ENCODE measurements around the gene LIFR.

The LIFR gene

DNA sequence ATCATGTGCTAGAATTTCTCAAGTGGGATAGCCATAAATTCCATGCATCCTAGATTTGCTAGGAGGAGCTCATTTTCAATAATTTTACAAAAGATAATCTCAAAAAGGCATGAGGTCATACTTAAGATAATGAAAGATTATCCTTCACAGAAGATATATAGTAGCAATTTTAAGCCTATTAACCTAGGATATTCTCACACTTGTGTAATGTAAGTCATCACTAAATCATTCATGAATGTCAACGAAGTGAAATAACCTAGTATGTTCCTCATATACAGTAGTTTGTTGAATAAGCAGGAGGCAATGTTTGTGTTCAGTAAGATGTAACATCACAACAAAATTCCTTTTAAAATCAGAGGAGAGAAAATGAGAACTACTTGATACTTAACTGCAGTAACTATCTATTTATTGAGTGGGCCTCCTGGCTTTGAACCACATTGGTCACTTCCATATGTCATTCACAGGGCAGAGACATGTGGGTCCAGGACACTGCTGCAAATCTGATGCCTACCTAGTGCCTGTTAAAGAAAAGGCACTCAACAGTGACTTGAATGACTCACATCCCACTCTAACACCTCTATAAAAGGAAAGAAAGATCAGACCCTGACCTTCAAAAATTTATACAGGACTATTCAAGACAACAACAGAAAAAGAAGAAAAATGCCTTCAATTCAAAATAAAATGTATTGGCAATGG lies 8.2 kb downstream of the LIFR start:
- no peak for DNase-seq (ENCODE audit: low read depth)

DNA sequence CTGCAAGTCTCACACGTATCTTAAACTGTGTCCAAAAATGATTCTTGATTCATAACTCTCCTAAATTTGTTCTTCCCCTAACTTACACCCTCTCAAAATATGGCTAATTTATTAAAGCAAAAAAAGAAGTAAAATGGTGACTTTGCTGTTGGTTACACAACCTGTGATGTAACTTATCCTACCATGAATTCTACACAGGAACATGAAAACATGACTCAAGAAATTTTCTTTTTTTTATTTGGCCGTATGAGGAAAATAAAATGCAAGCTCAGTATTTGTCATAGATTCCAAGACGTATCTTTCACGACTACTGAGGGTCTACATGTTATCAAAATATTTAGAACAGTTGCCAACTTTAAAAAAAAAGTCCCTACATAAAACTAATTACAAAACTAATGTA lies 9.2 kb downstream of the LIFR start:
- DNase-seq (ENCODE audit: low read depth): no peak

DNA sequence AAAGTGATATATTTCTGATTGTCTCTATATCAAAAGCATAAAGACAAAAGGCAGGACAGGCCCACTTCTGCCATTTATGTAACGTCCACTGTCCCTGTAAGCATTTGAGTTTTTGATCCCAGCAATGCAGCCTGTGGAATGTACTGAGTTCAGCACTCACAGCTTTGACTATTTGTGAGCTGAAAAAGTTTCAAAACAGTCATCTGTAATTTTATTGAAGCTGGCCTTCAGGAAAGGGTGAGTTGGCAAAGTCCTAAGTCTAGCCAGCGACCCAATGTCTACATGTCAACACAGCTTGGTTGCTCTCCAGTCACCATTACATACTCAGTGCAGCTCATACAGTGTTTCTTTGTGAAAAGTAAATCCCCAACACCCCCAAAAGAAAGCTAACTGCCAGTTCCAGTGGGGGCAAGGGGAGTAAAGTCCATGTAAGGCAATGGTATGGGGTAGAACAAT lies 9.7 kb downstream of the LIFR start:
- no peak for DNase-seq (ENCODE audit: low read depth)

DNA sequence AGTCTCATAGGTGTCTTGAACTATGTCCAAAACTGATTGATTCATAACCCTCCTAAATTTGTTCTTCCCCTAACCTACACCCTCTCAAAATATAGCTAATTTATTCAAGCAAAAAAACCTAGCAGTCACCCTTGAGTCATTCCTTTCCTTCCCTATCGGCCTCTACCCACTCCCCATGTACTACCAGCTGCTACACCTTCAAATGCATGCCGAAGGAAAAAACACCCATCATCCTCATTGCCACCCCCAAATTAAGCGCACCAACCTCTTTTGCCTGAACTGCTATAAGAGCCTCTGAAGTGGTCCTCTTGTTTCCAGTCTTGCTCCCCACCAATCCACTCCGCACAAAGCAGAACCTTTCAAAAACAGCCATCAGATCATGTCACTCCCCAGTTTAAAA lies 12.6 kb downstream of the LIFR start:
- no peak for DNase-seq (ENCODE audit: low read depth)

DNA sequence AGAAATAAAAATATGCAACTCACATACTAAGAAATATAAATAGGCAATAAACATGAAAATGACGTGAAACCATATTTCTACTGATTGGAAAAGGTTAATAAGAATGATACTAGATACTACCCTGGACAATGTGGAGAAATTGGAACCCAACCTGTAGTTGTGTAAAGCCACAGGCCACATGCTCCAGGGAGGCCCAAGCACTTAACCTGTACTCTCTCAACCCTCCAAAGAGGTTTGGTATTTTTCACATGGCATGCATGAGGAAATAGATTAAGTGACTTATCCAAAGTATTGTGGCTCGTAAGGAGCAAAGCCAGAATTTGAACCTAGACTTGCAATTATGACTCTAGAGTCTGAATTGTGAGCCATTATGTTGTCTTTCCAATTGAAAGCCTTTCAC lies 13.4 kb downstream of the LIFR start:
- DNase-seq (ENCODE audit: low read depth): no peak

DNA sequence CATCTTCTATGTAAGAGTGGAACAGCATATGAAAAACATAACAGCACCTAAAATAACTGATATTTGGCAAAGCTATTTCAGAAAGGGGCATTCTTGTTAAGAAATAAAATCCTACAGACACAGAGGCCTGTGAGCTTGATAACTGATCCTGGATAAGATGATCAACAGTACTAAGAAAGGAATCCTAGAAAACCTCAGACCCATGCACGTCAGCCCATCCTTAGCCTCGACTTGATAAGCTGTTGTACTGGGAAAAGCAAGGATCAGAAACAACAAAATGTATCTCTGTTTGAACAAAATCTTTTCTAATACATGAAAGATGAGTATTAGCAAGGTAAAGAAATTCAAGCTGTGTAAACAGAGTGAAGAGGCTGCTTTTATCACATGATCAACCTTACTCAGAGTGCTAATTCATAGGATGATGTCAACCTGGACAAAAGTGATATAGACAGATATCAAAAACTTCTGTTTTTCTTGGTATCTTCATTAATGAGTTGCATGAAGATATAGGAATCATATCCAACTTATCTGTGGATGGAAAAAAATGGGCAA lies 15.2 kb downstream of the LIFR start:
- no peak for DNase-seq (ENCODE audit: low read depth)

DNA sequence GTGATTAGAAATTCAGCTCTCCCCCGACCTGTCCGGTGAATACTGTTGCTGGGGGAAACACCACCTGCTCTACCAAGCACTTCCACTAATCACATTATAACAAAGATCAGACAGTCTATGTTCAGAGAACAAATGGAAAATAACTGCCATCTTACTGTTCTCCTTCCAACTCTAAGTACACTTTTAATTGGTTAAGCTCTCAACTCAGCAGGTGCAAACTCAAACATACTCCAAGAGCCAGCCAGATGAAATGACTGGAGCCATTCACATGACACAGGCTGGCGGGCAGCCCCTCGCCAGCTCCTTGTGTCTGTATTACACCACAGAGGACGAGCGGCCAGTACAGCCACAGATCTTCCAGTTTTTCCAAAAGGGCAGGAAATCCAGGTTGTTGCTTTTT lies 16.1 kb downstream of the LIFR start:
- DNase-seq (ENCODE audit: low read depth): no peak

DNA sequence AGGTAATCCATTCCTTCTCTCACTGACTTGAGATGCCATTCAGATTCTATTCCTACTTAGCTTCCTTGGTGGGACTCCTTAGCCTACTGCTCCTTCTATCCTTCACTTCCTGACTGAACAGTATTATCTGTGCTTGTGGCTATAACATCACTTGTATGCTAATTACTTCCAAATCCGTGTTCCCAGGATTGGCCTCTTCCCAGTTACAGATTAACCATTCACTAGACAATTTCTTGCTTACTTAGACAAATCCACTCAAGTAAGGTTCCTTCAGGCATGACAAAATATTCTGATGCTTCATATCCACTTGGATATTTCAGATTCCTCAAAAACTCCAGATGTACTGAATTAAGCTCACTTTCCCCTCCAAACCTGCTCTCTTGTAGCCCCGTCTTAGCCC lies 18.3 kb downstream of the LIFR start:
- DNase-seq (ENCODE audit: low read depth): no peak

DNA sequence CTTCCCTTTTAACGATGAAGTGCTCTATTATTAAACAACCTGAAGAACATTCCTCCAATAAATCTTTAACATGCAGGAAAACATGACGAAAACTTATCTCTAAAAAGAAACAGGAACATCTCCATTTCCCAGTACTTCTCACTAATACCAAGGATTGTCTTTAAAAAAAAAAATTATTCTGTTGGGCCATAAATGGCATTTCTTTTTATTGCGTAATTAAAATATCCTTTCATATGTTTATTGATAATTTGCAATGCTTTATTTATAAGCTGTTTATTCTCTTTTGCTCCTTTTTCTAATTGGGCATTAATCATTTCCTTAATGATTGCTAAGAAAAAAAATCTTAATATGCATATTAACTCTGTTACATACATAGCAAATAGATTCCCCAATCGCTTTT lies 18.9 kb downstream of the LIFR start:
- no peak for DNase-seq (ENCODE audit: low read depth)

DNA sequence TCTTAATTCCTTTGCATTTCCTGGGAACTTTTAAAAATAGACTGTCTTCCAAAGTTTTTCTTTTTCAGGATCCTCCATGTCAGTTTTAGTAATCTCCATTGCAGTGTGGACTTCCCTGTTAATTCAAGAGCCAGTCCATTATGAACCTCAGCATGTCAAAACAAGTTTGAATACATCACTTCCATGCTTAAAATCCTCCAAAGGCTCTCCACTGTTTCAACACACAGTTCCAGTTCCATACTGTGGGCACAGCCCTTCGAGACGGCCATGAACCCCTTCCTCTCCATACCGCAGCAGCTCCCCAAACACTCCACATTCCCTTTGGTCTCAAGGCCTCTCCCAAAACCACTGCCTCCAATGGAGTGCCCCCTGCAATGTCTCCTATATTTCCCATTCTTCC lies 19.5 kb downstream of the LIFR start:
- DNase-seq (ENCODE audit: low read depth): no peak

DNA sequence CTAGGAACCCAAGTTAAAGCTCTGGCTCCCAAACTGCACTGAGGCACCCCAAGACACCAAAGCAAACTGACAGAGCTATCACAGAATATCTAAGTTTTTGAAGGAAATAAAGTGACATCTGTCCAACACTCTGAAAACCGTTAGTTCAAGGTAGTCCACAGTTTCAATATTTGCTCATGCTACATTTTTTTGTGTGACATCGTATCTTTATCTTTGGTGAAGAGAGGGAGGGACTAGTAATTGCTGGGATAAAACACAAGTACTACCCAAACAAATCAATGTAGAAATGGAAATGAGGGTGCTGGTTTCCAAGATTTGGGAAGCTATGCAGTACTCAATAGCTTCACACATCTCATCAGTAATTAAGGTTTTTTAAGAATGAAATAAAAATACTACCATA lies 20.6 kb downstream of the LIFR start:
- DNase-seq (ENCODE audit: low read depth): no peak

DNA sequence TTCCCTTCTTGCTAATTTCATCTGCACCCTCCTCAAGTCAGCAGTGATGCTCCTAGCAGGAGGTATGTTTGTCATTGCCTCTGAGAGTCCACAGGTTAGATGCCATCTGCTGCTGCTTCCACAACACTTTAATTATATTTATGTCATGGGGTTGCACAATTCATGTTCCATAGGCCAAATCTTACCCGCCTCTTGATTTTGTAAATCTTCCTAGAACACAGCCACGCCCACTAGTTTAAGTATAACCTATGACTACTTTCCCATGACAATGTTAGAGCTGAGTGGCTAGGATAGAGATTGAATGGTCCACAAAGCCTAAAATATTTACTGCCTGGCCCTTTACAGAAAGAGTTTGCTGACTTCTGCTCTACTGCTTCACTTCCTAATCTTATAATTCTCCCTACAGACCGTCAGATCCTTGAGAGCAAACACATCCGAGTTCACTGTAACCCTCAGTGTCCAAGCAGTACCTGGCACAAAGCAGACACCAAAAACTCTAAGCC lies 21.1 kb downstream of the LIFR start:
- DNase-seq (ENCODE audit: low read depth): no peak

DNA sequence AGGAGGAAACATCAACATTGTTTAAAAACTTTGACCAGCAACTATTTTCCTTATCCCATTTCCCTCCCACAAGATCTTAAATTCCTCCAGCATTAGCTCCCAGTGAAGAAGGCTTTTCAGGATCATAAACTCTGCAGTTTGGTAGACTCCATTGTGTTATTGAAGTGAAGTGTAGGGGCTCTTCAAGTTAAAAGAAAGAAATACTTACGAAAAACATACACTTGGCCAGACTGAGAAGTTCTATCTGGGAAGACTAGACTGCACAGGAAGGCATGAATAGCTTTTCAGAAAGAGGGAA lies 22.3 kb downstream of the LIFR start:
- no peak for DNase-seq (ENCODE audit: low read depth)

DNA sequence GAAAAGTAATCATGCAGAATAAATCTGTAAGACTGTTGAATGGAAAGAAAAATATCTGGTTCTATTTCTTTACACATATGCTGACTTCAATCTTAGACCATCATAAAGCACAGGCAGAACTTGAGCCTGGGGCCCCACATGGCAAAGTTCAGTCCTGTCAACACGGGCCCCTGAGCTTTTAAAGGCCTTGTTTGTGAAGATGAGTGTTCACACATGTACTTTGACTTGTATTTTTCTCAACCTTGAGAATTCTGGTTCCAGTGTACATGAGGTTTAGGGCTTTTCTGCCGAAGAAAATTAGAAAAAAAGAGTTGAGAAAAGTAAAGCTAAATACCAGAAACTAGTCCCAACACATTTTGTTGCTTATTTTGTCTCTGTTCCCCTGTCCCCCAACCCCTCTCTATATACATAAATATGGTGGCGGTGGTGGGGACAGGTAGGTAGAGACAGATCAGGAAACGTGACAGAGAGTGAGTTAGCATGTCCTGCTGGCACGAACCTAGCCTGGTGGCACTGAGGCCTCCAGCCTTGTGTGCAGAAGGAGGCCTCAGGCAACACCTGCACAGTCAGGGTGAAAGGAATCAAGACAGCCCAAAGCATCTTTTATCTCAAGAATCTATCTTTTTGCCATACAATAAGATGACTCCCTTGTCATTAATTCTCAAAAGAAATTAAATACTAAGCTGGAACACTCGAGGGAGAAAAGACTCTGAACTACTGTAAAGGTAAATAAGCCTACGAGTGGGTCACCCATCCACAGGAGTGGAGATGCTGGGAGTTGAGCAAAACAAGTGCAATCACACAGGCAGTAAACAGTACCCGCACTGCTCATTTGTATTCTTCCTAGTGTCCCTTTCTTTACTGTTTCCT lies 22.9 kb downstream of the LIFR start:
- no peak for DNase-seq (ENCODE audit: low read depth)

DNA sequence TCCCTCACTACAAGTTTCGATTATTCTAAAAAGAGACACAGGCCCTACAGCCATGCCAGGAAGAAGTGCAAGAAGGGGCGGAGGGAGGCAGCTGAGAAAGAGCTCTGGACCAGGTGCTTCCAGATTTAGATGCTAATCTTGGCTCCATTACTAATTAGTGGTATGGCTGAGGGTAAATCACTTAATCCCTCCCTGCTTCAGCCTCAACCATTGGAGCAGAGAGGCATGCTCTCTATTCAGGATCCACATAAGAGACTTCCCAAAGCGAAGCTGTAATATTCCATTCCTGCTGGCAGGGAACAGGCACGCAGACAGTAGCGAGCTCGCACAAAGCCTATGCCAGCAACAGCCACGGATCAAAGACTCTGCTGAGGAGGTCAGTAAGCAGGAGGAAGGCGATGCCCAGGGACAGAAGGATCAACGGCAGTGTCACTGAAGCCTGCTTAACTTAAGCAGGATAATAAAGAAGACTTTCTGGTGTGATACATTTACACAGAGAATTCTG lies 24.2 kb downstream of the LIFR start:
- DNase-seq (ENCODE audit: low read depth): no peak

DNA sequence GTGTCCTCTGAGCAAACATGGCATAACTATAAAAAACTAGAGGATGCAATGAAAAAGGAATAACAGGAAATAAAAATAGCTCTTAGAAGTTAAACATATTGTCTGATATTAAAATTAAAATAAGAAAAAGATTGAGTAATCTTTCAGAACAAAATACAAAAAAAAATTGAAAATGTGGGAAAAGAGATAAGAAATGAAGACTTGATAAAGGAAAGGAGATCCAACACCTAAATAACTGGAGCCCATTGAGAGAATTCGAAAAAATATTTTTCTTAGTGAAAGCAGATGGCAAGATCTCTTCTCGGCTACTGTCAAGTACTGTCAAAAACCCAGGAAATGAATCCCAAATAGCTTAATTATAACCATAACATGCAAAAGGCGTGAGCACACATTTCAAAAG lies 24.9 kb downstream of the LIFR start:
- no peak for DNase-seq (ENCODE audit: low read depth)

DNA sequence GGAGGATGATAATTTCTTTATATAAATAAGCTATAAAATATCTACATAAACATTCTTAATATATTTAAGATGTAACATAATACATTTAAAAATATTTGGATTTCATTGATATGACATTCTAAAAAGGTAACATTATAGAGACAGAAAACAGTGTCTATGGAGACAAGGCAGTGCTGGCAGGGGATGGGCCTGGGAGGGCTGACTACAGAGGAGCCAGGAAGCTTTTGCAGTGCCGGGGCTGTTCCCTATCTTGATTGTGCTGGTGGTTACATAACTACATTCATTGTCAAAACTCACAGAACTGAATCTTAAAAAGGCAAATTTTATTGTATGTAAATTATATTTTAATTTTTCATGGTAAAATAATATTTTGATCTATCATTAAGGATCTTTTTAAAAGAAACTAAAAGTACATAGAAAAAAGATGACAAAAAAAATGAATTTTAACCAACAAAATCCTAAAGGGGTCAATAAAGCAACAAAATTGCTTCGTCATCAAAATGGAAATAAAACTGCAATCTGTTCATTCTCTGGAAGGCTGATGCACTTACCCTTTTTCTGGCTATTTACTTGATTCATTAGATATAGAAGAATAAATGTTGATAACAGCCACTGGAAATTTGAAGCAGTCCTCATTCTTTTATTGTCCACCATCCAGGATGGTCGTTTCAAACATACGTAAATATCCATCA lies 26.3 kb downstream of the LIFR start:
- DNase-seq (ENCODE audit: low read depth): no peak

DNA sequence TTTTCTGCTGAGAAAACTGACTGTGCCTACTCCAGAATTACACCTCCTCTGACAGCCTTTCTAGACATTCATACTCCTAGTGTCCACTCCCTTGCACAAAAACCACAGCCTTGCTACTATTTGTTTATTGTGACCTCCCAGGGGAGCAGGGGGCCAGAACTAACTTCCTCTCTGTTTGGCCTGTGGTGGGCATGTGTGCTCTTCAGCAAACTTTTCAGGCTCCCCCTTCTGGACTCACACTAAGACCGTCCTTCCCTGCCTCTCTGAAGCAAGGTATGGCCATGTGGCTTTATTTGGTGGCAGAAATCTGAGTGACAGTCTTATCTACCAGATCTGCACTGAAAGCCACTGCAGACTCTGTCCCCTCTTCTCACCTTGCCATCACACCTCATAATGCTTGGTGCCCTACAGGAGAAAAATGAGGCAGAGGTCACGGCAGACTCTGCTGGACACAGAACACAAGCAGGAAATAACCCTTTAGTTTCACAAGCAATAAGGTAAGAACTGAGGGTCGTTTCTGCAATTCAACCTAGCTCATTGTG lies 28.2 kb downstream of the LIFR start:
- DNase-seq (ENCODE audit: low read depth): no peak

DNA sequence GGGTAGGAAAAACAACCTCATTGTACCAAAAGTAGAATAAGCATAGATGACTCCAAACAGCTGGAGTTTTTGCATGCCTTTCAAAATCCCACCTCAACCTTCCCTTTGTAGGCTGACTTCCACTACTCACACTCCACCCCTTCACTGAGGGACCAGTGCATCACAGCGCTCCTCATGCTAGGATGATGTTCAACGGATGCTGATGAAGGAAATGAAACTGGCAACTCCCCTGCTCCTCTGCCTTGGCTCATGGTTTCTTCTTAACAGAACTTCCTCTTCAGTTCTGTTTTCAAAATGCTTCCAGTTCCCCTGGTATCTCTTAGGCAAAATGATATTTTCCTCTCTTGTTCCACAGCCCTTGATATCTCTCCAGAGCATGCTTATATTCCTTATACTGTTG lies 29.0 kb downstream of the LIFR start:
- DNase-seq (ENCODE audit: low read depth): no peak

DNA sequence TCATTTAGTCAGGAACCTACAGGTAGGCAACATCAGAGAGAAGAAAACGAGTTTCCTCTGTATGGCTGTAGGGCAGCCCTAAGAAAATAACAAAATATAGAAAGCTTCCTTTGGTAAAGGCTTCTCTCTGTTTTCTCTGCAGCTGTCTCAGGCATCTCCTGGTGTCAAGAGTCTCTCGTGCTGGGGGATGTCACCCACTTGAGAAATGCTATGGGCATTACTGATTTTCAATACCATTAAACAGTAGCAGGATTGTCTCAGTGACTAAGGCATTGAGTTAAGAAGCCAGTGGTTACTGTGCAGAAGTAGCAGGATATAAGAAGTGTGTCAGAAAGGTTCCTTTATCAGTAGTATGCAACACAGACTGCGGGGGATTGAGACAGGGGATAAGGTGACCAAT lies 32.4 kb downstream of the LIFR start:
- no peak for DNase-seq (ENCODE audit: low read depth)

DNA sequence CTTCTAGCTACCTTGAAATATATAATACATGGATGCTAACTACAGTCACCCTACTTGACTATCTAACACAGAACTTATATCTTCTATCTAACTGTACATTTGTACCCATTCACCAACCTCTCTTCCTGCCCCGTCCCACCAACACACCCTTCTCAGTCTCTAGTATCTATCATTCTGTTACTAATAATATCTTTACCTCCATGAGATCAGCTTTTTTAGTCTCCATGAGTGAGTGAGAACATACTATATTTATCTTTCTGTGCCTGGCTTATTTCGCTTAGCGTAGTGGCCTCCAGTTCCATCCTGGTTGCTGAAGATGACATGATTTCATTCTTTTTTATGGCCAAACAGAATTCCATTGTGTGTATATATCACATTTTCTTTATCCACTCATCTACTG lies 37.0 kb downstream of the LIFR start:
- no peak for DNase-seq (ENCODE audit: low read depth)

DNA sequence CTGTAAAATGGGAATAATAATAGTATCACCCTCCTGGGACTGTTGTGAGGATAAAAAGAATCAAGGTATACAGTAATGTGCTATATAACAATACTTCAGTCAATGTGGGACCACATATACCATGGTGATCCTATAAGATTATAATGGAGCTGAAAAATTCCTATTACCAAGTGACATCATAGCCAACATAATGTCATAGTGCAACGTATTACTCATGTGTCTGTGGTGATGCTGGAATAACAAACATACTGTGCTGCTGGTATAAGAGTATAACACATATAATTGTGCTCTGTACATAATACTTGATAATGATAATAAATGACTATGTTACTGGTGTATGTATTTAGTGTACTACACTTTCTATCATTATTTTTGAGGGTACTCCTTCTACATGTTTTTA lies 38.1 kb downstream of the LIFR start:
- DNase-seq (ENCODE audit: low read depth): no peak

Measured in HS-5 (cell line).